A549 (cell line): ENCODE measurements around the gene PRAMEF12.

Experiments used
- BCL3 ChIP-seq: fragments of >200 bp; sonication (Bioruptor Twin); formaldehyde crosslinking; IDR thresholded peaks from 3 replicates; pipeline ENCODE4 v1.6.1; 2016
- CEBPB ChIP-seq, 2 experiments: fragments of >200 bp in 1 of 2; sonication (Bioruptor Twin) in 1 of 2; formaldehyde crosslinking in 1 of 2; IDR thresholded peaks; 2 replicates each; pipeline ENCODE4 v1.6.1; 2012 to 2016
- CHD4 ChIP-seq: fragments of 200-600 bp; sonication (generic); IDR thresholded peaks from 2 replicates; pipeline ENCODE4 v1.6.1; 2016; ENCODE audit warnings: antibody characterized with exemption, mild to moderate bottlenecking, borderline replicate concordance
- CTCF ChIP-seq: fragments of >200 bp; sonication (Bioruptor Twin); formaldehyde crosslinking; IDR thresholded peaks from 3 replicates; pipeline ENCODE4 v1.5.1; 2016
- EHMT2 ChIP-seq: fragments of 200-600 bp; sonication (generic); IDR thresholded peaks from 2 replicates; pipeline ENCODE4 v1.6.1; 2016; ENCODE audit warnings: antibody characterized with exemption, low read depth, mild to moderate bottlenecking, moderate library complexity
- EP300 ChIP-seq, 2 experiments: fragments of >200 bp; sonication (Bioruptor Twin); formaldehyde crosslinking; IDR thresholded peaks; 2 replicates in 1 of 2; 3 replicates in 1 of 2; pipeline ENCODE4 v1.6.1; 2016 to 2017
- KDM5A ChIP-seq: fragments of 200-600 bp; sonication (generic); IDR thresholded peaks from 2 replicates; pipeline ENCODE4 v1.6.1; 2016; ENCODE audit warnings: antibody characterized with exemption, mild to moderate bottlenecking
- MAX ChIP-seq: IDR thresholded peaks from 2 replicates; pipeline ENCODE4 v1.6.1; 2012
- PHF8 ChIP-seq: fragments of 200-600 bp; sonication (generic); IDR thresholded peaks from 2 replicates; pipeline ENCODE4 v1.6.1; 2016; ENCODE audit warnings: low read depth, mild to moderate bottlenecking, antibody characterized with exemption, moderate library complexity, borderline replicate concordance
- POLR2A ChIP-seq: IDR thresholded peaks from 2 replicates; pipeline ENCODE4 v1.6.1; 2012; ENCODE audit warnings: mild to moderate bottlenecking, low read length
- USF2 ChIP-seq: fragments of 450-650 bp; IDR thresholded peaks from 2 replicates; pipeline ENCODE4 v1.6.1; 2014; ENCODE audit warnings: antibody characterized with exemption
- ZNF302 ChIP-seq: fragments of 250-450 bp; sonication (Bioruptor Pico); IDR thresholded peaks from 2 replicates; pipeline ENCODE4 v1.9.0; 2021; ENCODE audit warnings: inconsistent platforms, mild to moderate bottlenecking, moderate library complexity

GRCh38 chr1:12809933-12810332, 36.4 kb downstream of the PRAMEF12 start:
- TF ChIP-seq KDM5A (no peak), CTCF (no peak), EHMT2 (no peak), PHF8 (no peak), POLR2A (no peak), USF2 (no peak), CEBPB (IDR thresholded peaks at IDR 0.05) (no peak), EP300 (IDR thresholded peaks at IDR 0.05) (no peak), CHD4 (no peak), MAX (no peak), BCL3 (no peak), ZNF302 (CRISPR knock-in tag) (no peak)
